Measurements from ENCODE around the gene RCOR1.
A peak's percentile ranks its signal among the peaks of the same experiment; 100 is the strongest.
"Not testable (repeated sequence)": the region's sequence is repeated elsewhere in the genome, so short reads cannot be mapped to it uniquely, and the experiment has no call there.

Gene RCOR1

DNA sequence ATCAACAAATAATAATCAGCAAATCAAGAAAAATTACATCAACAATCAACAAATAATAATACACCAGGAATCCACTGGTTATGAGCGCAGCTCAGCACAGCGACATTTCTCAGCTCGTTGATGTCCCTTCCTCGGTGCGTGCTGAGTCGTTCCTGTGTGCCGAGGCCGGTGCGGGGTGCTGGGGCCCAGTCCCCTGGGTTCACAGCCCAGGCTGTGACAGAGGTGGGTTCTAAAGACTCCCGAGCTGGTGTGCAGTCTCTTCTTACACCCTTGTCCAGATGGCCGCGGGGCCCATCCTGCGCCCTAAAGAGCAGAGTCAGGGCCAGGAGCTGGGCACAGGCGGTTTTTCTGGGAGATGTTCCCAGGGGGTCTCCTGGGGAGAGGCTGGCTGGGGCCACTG, 157.9 kb downstream of the RCOR1 start:
- DNase-seq (ENCODE audit: low read depth) = no peak

DNA sequence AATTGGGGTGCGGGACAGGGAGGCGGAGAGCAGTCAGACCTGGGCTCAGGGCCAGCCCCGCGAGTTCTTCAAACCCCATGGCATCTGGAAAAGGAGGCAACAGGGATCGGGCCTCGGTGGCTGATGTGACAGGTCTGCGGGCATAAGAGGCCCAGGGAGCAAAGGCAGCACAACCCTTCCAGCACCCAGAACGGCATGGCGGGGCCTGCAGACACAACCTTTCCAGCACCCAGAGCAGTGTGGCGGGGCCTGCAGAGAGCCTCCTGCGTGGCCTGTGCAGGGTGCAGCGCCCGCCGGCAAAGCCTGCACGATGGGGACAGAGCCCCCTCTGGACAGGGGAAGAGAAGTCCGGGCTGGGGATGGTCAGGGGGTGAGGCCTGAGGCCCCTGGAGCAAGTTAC, 158.6 kb downstream of the RCOR1 start:
- DNase-seq (ENCODE audit: low read depth) = no peak

DNA sequence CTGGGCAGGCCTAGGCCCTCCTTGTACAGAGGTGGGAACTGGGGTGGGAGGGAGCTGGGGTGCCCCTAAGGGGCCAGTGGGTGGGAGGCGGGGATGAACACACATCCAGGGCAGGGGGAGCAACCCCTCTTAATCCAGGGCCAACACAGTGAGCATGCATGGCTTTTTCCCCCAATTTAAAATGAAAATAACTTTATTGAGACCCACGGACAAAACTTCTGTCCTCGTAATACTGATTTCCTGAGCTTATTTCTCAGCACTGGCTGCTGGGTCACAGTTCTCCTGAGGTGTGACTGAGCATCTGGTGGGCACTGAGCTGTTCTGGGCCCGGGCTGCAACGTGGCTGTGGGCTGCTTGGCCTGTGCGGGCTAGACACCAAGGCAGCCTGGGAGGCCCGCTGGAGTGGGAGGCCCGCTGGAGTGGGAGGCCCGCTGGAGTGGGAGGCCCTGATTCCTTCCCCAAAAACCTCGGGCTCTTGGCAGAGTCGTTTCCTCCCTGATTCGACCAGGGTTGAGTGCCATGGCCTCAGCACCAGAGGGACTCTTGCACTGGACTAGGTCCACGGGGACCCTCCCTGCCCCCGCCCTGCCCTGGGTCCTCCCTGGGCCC, 159.9 kb downstream of the RCOR1 start:
- DNase-seq (ENCODE audit: low read depth) = no peak

DNA sequence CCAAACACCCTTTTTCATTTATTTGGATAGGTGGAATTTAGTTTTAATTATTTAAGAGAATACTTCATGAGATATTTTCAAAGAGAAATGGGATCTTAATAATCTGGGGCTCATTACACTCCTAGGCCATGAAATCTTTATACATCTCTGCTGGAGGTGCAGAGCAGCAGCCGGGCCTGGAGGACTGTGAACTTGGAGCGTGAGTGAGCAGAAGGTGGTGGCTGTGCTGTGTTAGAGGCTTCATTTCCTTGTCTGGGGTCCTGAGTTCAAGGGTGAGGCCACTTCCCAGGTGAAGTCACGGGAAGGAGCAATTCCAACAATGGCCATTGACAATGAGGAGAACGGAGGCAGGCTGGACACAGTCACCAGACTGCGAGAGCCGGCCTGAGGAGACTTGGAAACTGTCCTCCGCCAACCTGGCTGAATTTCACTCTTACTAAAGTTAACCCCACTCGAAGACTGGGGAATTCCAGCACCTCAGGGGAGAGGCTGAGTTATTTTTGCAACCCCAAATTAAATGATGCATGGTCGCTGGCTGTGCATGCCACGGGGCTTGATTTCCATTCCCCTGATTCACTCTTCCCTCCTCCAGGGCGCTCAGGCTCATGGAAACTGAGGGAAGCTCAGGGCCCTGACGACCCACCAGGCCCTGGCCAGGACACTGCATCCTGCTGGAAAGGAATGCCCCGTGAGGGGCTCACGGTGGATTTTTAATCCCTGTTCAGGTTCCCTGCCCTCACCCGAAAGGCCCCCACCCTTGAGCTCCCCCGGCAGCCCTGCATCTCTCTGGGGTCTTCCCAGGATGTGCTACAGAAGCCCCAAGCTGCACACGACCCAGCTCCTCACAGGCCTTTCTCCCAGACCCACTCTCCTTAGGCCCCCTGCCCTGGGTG, 162.2 kb downstream of the RCOR1 start:
- DNase-seq (ENCODE audit: low read depth) = no peak

DNA sequence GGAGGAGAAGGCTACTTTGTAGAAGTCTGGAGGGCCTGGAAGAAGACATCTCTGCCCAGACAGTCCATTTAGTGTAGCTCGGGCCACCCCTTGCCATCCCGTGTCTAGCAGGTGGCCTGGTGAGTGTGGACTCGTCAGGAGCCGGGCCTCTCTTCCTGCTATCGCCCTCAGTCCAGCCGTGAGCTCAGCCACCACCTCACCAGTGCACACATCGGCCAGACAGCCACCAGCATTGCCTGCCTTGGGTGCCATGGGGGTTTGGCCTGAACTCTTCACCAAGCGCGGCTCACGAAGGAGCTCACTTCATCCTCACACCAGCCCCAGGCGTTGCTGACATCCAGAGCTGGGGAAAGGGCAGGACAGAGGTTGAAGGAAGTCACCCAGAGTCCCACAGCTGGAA, 165.2 kb downstream of the RCOR1 start:
- DNase-seq (ENCODE audit: low read depth) = no peak

DNA sequence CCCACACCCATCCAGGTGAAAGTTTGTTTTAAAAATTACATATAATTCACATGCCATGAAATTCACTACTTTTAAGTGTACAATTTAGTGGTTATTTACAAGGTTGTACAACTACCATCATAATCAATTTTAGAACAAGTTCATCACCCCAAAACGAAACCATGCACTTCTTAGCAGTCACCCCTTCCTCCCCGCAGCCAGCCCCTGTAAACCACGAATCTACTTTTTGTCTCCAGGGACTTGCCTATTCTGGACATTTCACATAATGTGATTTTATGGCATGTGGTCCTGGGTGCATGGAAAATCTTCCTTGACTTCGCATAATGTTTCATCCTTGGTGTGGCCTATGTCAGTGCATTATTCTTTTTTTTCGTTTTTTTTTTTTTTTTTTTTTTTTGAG, 165.6 kb downstream of the RCOR1 start:
- no peak for DNase-seq (ENCODE audit: low read depth)

DNA sequence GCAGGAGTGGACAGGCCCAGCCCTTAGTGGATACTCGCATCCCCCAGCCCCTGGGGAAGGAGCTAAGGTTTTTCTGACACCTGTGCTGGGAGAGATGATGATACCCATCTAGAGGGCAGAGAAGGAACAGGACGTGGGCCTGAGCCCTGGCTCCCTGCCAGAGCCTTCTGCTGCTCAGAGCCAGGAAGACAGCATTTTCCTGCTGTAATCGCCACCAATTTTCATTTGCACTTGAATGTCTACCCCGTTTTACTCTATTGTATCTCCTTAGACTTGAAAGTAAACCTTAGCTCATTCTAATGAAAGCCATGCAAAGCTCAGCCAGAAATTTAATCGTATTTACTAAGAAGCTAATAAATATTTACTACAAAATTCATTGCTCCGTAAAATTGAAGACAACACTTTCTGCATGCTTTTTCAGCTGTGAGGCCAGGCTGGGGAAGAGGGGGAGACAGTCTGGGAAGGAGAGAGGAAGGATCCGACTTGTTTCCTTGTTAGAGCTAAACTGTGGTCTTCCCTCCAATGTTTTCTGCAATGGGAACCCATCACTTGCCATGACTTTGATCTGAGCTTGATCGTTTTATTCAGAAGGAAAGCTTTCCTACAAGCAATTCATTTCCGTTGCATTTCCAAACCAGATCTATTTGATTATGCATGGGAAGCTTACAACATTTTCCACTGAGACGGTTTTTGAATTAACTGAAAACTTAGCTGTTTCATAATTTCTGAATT, 167.2 kb downstream of the RCOR1 start:
- no peak for DNase-seq (ENCODE audit: low read depth)

DNA sequence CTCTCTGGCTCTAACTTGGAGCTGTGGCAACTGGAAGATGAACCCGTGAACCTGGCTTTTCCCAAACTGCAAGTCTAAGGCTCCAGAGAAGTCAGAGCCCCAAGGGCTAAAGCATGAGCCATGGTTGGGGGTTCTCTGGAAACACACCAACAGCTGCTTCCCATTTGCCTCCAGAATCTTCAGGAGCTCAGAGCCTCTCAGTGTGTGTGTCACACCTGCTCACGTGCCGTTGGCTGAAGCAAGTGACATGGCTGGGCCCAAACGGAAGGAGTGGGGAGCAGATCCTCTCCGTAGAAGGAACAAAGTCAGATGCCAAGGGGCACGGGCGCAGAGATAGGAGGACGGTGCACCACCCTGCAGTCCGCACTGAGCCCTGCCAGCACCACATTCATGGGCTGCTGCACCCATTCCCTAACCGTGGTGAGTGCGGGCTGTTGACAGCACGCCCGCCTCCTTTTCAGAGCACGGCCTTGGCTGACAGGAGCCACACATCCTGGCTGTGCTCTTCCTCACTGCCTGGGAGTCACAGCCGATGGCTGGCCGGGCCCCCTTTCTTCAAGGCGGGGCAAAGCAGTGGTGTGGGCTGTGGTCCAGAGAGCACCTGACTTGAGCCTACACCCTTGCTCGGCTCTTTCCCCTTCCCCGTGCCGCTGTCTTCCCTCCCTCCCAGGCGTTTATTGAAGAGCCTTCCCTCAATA, 168.2 kb downstream of the RCOR1 start:
- no peak for DNase-seq (ENCODE audit: low read depth)

DNA sequence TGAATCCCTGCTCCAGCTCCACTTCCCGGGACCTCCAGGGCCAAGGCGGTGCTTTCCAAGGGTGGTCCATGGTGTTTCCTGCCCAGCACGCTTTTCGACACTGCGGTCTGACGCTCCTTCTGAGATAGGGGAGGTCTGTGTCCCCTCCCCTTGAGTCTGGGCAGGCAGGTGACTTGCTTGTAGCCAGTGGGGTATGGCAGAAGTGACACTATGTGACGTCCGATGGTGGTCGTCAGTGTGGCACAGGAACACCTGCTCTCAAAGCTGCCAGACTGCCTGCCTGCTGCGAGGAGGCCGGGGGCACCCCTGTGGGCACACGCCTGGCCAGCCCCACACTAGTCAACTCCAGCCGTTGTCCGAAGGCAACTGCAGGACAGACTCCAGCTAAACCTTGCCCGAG, 168.8 kb downstream of the RCOR1 start:
- DNase-seq (ENCODE audit: low read depth) = no peak

DNA sequence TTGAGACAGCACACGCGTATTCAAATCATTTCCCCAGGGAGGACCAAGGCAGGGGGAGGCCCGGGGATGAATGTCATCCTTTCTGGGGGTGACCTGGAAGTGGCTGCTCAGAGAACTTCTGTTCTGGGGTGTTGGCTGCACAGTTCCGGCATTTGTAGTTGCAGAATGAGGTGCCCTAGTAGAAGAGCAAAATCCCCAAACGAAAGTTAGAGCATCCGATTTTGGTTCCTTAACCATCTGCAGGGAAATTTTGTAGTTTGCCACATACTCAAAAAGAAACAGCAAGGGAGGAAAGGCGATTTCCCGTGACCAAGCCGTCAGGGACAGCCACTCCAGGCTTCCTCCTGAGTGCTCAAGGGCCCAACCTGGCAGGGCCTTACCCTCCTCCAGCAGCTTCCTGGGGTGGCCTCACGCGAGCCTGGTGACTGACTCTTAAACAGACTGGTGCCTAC, 171.8 kb downstream of the RCOR1 start:
- no peak for DNase-seq (ENCODE audit: low read depth)

DNA sequence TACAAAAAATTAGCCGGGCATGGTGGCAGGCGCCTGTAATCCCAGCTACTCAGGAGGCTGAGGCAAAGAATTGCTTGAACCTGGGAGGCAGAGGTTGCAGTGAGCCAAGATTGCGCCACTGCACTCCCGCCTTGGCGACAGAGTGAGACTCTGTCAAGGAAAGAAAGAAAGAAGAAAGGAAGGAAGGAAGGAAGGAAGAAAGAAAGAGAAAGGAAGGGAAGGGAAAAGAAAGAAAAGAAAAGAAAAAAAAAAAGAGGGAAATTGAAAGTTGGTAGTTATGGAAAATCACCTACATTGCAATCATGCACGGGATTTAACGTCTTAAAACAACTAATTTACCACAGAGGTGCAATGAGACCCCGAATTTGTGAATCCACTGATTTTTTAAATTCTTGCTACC, 173.3 kb downstream of the RCOR1 start:
- DNase-seq (ENCODE audit: low read depth) = not testable (repeated sequence)

DNA sequence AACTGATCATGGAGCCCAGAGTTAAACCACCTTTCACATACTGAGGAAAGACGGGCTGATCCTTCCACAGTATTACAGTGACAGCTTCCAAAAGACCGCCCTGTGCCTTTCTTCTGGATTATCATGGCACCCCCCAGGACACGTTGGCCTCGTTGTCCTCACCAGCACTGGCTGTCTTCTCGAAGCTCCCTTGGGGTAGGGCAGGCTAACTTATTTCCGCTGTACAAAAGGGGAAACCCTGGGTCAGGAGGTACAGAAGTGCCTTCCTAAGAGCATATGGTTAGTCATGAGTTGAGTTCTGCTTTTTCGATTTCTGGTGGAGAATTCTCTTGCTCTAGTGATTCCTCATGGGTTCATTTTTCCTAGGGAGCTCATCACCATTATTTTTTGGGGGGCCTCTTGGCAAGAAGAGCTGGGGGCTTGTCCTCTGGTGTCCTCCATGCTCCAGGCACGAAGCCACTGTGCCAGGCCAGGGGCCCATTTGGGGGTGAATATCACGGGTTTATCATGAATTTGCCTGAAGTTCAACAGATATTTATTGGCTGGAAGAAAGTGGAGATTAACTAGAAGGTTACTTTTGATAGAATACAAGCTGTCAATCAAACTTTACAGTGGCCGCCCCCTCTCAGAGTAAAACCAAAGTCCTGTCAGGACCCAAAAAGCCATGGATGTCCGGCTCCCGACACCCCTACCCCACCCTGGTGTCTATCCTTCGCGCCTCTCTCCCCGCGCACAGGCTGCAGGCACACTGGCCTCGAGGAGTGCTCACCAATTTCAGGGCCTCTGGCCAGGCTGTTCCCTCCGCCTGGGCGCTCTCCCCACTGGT, 176.0 kb downstream of the RCOR1 start:
- DNase-seq (ENCODE audit: low read depth) = no peak

DNA sequence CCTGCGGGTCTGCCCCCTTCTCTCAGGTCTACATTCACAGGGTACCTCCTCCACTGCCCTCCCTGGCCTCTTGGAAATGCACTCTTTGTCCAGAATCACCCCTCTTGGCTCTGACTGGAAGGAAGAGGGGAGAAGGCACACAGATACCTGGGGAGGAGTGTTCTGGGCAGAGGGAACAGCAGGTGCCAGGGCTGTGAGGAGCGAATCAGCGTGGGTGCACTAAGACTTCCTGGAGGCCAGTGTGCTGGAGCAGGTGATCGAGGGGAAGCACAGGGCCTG, 176.5 kb downstream of the RCOR1 start:
- DNase-seq (ENCODE audit: low read depth) = no peak

DNA sequence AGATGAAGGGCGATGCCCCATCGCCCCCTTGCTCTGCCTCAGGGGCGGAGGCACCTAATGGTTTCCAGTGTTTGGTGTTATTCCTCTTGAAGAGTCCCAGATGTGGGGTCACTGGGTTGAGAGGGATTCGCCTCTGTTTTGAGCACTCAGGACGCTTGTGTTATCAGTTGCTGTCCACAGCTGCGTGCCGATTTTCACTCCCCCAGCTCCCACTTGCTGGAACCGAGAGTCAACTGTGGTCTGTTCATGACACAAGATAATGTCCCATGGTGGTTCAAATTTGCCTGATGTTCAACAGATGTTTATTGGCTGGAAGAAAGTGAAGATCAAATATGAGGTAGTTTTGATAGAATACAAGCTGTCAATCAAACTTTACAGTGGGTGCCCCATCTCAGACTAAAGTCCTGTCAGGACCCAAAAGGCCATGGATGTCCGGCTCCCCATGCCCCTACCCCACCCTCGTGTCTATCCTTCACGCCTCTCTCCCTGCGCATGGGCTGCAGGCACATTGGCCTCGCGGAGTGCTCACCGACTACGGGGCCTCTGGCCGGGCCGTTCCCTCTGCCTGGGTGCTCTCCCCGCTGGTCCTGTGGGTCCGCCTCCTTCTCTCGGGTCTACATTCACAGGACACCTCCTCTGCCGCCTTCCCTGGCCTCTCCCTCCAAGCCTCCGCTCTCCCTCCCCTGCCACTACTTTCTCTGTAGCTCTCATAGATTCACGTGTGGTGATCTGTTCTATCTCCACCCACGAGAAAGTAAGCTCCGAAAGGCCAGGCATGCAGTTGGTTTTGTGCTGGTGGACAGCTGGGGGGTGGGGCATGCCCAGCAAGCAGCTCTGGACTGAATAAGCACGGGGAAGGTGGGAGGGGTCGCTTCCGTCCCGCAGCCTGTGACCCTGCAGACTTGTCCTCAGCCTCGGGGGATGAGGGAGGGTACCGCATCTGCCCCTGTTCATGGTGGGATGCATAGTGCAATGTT, 178.0 kb downstream of the RCOR1 start:
- DNase-seq (ENCODE audit: low read depth) = no peak

DNA sequence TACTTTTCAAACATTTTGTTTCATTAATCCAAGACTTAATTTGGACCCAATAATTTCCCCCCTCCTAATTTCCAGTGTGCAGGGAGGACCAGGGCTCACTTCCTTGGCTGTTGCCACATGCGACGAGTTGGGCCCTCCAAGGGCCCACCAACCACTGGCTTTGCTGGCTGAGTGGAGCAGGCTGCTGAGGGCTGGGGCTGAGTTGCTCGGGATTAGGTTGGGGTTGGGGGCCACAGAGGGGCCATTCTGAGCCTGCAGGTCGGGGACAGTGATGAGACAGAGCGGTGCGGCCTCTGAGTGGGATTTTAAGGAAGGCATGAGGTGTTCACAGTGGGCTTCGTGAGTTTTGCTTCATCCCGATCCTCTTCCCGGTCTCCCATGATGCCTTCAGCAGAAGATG, 178.7 kb downstream of the RCOR1 start:
- no peak for DNase-seq (ENCODE audit: low read depth)

DNA sequence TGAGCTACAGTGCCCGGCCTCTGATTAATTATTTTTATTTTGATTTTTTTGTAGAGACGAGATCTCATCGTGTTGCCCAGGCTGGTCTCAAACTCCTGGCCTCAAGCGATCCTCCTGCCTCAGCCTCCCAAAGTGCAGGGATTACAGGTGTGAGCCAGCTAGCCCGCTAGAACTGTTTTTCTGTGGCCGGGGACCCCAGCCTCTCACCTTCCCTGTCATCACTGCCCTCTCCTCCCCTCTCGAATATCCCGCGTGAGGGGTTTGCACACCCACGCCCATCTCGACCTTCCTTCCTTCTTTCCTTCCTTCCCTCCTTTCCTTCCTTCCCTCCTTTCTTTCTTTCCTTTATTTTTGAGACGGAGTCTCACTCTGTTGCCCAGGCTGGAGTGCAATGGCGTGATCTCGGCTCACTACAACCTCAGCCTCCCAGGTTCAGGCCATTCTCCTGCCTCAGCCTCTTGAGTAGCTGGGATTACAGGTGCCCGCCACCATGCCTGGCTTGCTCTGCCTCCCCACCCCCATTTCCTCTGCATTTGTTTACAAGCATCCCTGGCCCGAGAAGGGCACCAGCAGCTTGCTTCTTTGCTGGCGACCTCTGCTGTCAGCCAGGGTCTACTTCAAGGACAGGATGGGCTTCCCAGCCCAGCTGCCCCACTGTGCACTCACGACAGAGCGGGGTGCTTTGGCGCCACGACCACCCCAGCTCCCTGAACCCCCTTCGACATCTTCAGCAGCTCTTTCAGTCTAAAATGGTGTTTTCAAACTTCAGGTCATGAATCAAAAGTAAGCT, 180.5 kb downstream of the RCOR1 start:
- no peak for DNase-seq (ENCODE audit: low read depth)

DNA sequence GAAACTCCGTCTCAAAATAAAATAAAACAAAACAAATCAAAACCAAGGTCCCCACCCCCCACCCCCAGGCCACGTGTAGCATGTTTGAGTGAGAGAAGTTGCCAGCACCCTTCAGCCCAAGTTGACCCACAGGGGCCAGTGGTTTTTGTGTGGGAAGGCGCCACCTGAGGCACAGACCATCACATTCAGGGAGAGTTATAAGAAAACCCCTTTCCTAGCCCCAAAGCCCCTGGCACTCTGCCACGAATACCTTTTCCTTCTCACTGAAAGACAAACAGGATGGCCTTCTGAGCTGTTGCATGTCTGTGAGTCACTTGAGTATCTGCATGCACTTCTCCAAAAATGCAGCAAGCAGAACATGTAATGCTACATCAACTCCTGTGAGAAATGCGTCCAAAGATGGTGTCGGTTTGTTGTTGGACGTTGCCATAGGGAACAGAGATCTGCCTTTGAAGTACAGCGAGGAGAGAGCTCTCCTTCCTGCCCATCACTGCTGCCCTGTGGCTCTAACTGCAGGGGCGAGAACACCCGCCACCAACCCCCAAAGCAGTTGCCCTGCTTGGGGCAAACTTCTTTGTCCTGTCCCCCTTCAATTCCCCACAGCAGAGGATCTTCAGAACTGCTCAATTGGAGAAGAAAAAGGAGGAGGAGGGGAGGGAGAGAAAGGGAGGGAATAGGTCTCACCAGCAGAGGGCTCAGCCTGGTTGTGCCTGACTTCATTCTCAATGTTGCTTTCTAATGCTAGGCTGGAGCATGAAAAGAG, 182.1 kb downstream of the RCOR1 start:
- peak; percentile 24 for DNase-seq (ENCODE audit: low read depth)

DNA sequence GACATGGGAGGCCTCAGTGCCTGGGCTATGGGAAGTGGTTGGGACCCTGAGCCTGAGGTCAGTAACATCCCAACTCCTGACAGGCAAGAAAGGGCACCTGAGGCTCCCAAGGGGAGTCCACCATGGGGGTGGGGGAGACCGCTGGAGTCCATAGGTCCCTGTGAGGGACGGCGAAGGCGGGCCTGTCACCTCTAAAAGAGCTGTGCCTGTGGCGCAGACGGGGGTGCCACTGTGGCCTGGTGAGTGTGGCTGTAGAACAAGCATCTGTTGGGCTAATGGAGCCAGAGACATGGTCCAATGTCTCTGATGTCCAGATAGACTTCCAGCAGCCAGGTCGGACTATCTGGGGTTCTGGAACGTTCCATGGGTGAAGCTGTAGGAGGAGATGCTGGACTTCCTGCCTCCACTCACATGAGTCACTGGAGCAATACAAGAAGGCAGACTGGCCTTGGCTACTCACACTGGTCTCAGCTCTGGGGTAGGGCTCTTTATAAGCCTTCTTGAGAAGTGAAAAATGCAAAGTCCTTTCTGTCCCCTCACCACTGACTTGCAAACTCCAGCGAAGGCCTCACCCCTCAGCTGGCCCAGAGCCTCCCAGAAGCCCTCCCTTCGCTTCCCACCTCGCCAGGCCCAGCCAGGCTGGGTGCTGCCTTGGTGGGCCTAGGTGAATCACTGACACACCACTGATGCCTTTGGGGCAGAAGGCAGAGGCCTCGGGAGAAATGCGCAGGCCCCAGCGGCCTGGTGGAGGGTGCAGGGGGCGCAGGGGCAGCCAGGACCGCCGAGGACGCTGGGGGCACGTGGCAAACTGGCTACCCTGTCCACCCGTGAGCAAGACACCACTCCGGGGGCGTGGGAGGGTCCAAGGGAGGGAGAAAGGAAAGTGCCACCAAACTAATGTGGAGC, 183.7 kb downstream of the RCOR1 start:
- DNase-seq (ENCODE audit: low read depth) = no peak

Measured in stimulated activated CD8-positive, alpha-beta memory T cell treated with anti-CD3 and anti-CD28 coated beads, Interleukin-15, amount 100 ng/mL, for 1 hour (primary cell).